Measurements from ENCODE around the gene FAM229A.

GRCh38 chr1:32353431-32353830 is 8.9 kb downstream of the FAM229A start:
- no peak for TF ChIP-seq CTCF (IDR thresholded peaks at IDR 0.05)
- TF ChIP-seq MLX (CRISPR knock-in tag; IDR thresholded peaks at IDR 0.05): no peak
- TF ChIP-seq SP1 (CRISPR knock-in tag; conservative IDR thresholded peaks at IDR 0.05): no peak
- TF ChIP-seq TP53 (CRISPR knock-in tag; IDR thresholded peaks at IDR 0.05): no peak
- TF ChIP-seq CREM (CRISPR knock-in tag; IDR thresholded peaks at IDR 0.05): no peak
- no peak for TF ChIP-seq ATF6 (CRISPR knock-in tag; IDR thresholded peaks at IDR 0.05)
- no peak for TF ChIP-seq ESRRA (CRISPR knock-in tag; IDR thresholded peaks at IDR 0.05; ENCODE audit: borderline replicate concordance)
- TF ChIP-seq ATF3 (CRISPR knock-in tag; conservative IDR thresholded peaks at IDR 0.05): no peak
- TF ChIP-seq CREB1 (CRISPR knock-in tag; IDR thresholded peaks at IDR 0.05): no peak
